H4 (cell line): ENCODE data around the gene ANKRD23. TPM values are rescaled to one million over a fixed set of nuclear protein-coding genes. Genes with fewer than 3 reads are reported as not detected.
"Not testable (repeated sequence)": the region's sequence is repeated elsewhere in the genome, so short reads cannot be mapped to it uniquely, and the experiment has no call there.

Source experiments
- DNase-seq: peaks from one replicate; pipeline ENCODE4 v3.0.0-alpha.2; 2015; ENCODE audit warnings: low spot score
- total RNA-seq: library from RNA; depleted of rRNA; stranded (reverse); fragments of >200 nt; shearing (Covaris generic); gene quantifications from 2 replicates; pipeline ENCODE4 v1.2.3, GENCODE V29; 2014; rRNA removed

ANKRD23 gene
- 0.55 and 0.58 TPM in 2 replicates for total RNA-seq

GRCh38 chr2:96843538-96844268 lies at the start of gene ANKRD23:
Gene ANKRD23, minus strand, starts transcription at chr2:96844021. Its CDS starts 29 bp downstream, at chr2:96843992.
- DNase-seq = no peak

DNA sequence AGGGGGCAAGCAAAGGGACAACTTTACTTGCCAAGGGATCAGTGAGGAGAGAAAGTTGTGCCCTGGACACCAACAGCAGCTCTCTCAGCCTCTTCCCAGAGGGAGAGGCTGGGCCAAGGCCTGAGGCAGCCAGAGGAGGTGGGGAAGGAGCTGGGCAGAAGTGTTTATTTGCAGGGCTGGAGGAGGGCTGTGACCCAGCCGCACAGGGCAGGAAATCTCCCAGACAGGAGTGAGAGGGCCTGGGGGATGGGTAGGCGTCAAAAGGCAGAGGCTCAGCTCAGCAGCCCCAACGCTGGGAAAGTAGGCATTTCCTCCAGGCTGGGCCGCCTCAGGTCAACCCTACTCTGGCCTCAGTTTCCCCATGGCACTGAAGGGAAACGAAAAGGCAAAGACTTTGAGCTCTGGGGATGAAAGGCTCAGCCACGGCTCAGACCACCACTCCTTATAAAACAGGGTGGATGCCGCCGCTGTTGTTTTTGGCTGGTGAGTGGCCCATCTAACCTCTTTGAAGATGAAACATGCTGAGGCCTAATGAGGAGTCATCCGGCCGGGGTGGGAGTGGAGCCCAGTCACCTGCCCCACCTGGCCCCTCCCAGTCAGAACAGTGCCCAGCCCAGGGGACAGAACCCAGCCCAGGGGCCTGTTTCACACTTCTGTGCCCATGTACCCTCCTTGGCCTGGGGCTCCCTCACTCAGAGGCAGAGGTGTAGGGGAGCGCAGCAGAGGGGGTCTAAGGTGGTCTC lies 47.9 kb upstream of the ANKRD23 start:
- DNase-seq = peak; percentile 42

GRCh38 chr2:96890726-96891385 lies 47.0 kb upstream of the ANKRD23 start:
- no peak for DNase-seq

GRCh38 chr2:96890252-96890651 lies 46.4 kb upstream of the ANKRD23 start:
- no peak for DNase-seq

GRCh38 chr2:96889502-96889901 lies 45.7 kb upstream of the ANKRD23 start:
- not testable (repeated sequence) for DNase-seq

- DNase-seq = no peak
These were observed 44.5 kb upstream of the ANKRD23 start for GRCh38 chr2:96888072-96889011.

DNA sequence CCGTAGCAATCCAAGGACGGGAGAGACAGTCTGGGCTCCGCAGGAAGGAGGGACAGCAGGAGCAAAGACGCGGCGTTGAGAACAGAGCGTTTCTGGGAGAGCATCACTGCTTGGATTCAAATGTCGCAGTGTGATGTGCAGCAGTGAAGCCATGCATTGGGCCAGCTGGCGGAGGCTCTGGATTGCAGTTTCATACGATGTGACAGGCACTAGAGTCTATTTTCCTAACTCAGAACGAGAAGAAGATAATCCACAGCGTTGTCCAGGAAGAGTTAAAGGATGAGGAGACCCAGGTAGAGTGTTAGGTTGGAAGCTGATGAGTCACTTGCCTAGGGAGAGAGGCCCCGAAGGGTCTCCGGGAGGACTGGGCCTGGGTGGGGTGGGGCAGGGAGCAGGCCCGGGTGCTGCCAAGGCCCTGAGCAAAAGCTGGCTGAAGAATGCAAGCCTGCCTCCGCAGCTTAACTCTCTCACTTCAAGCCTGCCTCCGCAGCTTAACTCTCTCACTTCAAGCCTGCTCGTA lies 43.7 kb upstream of the ANKRD23 start:
- no peak for DNase-seq

DNA sequence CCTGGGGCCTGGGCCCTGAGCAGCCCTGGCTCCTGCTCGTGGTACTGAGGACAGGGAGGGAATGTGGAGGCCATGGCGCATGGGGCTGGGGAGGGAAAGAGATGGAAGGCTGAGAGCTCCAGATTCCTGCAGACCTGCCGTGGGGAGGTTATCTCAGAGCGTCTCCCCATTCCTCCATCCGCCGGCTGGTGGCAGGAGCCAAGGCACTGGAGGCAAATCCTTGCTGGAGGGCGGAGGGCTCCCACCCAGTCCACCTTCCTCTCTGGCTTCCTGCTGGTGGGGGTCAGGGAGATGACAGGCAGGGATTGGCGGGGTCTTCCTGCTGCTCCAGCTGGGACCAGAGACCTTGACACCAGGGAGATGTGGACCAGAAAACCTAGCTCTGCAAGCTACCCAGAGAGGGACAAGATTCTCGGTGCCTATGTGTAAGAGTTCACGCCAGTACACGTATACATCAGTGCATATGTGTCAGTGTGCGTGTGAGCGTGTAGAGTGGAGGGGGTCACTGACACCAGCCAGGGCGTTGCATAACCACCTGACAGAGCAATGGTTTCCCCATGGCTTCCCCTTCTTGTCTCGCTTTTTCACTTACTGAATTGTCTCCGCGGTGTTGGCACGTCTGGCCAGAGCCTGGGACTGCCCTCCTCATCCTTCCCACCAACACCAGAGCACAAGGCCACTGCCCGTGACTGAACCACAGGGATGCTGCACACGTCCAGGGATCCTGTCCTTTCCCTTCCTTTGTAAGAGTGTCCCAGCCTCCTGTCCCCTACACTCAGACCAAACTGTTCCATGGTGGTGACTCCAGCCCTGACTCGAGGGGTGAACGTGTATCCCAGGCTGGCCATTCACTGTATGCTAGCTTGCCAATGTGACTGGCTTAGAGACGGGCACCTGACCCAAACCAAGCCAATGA lies 41.9 kb upstream of the ANKRD23 start:
- DNase-seq = no peak

DNA sequence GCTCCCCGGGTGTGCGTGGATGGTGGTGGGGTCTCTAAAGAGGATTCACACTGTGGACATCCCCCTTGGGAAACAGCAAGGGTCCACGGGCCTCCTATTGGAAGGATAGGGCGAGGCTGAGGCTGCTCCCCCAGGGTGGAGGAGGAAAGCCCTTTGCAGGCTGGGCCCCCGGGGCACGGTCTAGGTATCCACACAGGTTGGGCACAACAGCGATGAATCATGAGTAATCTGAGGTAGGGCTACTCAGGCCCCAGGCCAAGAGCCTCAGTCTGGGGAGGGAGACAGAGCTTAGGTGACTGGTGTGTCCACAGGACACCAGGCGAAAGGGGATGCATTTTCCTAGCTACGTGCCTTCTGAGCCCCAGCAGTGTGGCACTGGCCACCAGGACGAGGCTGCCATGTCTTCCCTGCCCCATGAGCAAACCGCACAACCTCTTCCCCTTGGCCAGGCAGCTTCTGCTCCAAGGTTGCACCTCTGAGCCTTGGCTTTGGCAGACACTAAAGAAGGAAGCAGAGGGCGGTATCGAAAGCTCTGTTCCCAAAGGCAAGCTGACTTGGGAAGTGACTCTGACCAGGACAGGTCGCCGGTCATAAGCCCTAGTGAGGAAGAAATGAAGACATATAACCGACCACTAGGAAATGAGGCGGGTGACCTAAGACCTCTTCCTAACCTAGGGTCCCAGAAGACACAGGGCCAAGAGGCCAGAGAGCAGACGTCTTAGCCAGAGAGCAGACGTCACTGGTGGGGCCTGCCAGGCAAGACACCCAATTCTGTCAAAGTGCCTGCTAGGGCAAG lies 40.7 kb upstream of the ANKRD23 start:
- DNase-seq = no peak

- no peak for DNase-seq
These were observed 39.5 kb upstream of the ANKRD23 start for GRCh38 chr2:96883306-96883705.

GRCh38 chr2:96882906-96883305 lies 39.1 kb upstream of the ANKRD23 start:
- no peak for DNase-seq

DNA sequence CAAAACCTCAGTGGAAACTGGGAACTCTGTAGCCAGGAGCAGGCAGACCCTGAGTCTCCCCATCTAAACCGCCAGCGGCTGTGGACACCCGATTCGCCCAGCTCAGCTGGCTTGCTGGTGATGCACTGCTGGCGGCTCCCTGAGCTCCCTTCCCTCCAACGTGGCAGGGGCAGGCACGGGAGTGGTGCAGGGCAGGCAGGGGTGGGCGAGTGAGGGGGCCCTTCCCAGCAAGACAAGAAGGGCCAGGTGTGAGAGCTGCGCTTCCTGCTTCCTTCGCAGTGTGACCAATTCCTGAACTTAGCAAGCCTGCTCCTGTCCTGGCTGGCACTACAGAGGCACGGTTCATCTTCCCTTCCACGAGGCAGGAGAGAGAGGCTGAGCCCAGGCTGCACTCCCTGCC lies 38.4 kb upstream of the ANKRD23 start:
- no peak for DNase-seq

- no peak for DNase-seq
These were observed 37.8 kb upstream of the ANKRD23 start for GRCh38 chr2:96881349-96882195.

- no peak for DNase-seq
These were observed 37.1 kb upstream of the ANKRD23 start for GRCh38 chr2:96880891-96881273.

GRCh38 chr2:96879545-96880040 lies 35.8 kb upstream of the ANKRD23 start:
- DNase-seq = no peak

- no peak for DNase-seq
These were observed 35.1 kb upstream of the ANKRD23 start for GRCh38 chr2:96878796-96879544.

DNA sequence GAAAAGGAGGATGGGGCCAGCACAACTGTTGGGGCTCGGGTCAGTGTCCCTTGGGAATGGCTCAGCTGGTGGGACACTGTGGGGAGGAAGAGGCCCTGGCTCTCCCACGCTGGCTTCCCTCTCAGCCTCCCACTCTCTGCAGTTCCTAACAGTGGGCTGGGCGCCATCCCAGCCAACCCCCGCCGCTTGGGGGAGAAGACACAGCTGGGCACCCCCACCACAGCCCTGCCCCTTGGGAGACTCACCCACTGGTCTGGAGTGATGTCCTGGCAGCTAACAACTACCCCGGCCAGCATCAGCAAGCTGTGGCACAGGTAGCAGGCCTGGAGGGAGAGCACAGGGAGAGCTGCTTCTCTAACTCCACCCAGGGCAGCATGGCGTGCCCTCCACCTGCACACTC lies 34.4 kb upstream of the ANKRD23 start:
- no peak for DNase-seq
